Stimulated activated CD4-positive, alpha-beta T cell treated with anti-CD3 and anti-CD28 coated beads, TNF-alpha, amount 100 ng/mL, for 48 hours (primary cell): ENCODE results near the gene HEATR9.
A peak's percentile ranks its signal among the peaks of the same experiment; 100 is the strongest.

ENCODE experiments used
- DNase-seq, 3 donors: peaks; one replicate each; pipeline ENCODE4 v3.0.0-alpha.2; 2020; ENCODE audit warnings: low read depth in 3 of 3

HEATR9 gene

GRCh38 chr17:35866341-35866950 lies 2.2 kb downstream of the HEATR9 start:
- DNase-seq = no peak

- no peak for DNase-seq
Measured at GRCh38 chr17:35865412-35866340, 3.0 kb downstream of the HEATR9 start.

- DNase-seq = no peak
Measured at GRCh38 chr17:35864853-35865252, 3.8 kb downstream of the HEATR9 start.

- DNase-seq = no peak
Measured at GRCh38 chr17:35856603-35857002, 12.1 kb downstream of the HEATR9 start.

GRCh38 chr17:35855965-35856364 lies 12.7 kb downstream of the HEATR9 start:
- DNase-seq = no peak

- peak; percentile 16 to 52 (median 36) for DNase-seq
Measured at GRCh38 chr17:35849469-35850348, 19.0 kb downstream of the HEATR9 start.

- no peak for DNase-seq
Measured at GRCh38 chr17:35847633-35848373, 20.9 kb downstream of the HEATR9 start.

GRCh38 chr17:35847006-35847405 lies 21.7 kb downstream of the HEATR9 start:
- DNase-seq = no peak

GRCh38 chr17:35846055-35846809 lies 22.5 kb downstream of the HEATR9 start:
- no peak for DNase-seq

GRCh38 chr17:35844547-35844946 lies 24.1 kb downstream of the HEATR9 start:
- no peak for DNase-seq

- no peak for DNase-seq
Measured at GRCh38 chr17:35843698-35844097, 25.0 kb downstream of the HEATR9 start.

- DNase-seq = no peak
Measured at GRCh38 chr17:35842239-35842638, 26.5 kb downstream of the HEATR9 start.

- no peak for DNase-seq
Measured at GRCh38 chr17:35841505-35841904, 27.2 kb downstream of the HEATR9 start.

GRCh38 chr17:35841101-35841500 lies 27.6 kb downstream of the HEATR9 start:
- no peak for DNase-seq

- no peak for DNase-seq
Measured at GRCh38 chr17:35825206-35825605, 43.5 kb downstream of the HEATR9 start.

- no peak for DNase-seq
Measured at GRCh38 chr17:35821308-35821707, 47.4 kb downstream of the HEATR9 start.

- DNase-seq = no peak
Measured at GRCh38 chr17:35819455-35819854, 49.2 kb downstream of the HEATR9 start.

- DNase-seq = no peak
Measured at GRCh38 chr17:35817196-35817595, 51.5 kb downstream of the HEATR9 start.

- DNase-seq = no peak
Measured at GRCh38 chr17:35816723-35817122, 52.0 kb downstream of the HEATR9 start.

- DNase-seq = no peak
Measured at GRCh38 chr17:35812456-35812855, 56.2 kb downstream of the HEATR9 start.

- no peak for DNase-seq
Measured at GRCh38 chr17:35811759-35812158, 56.9 kb downstream of the HEATR9 start.
